AG09319 (cell line): ENCODE measurements around the gene ZNF329.

Experiments
- DNase-seq: peaks from one replicate; pipeline ENCODE4 v3.0.0-alpha.2; 2010; ENCODE audit warnings: low read depth; ENCODE audit errors: extremely low read depth
- CTCF ChIP-seq: IDR thresholded peaks from 2 replicates; pipeline ENCODE4 v1.5.1; 2011; ENCODE audit warnings: low read depth, mild to moderate bottlenecking, inconsistent platforms, low read length, moderate library complexity

The ZNF329 gene

GRCh38 chr19:58084596-58085347 lies 65.8 kb downstream of the ZNF329 start:
- no peak for DNase-seq
- no peak for TF ChIP-seq CTCF

DNA sequence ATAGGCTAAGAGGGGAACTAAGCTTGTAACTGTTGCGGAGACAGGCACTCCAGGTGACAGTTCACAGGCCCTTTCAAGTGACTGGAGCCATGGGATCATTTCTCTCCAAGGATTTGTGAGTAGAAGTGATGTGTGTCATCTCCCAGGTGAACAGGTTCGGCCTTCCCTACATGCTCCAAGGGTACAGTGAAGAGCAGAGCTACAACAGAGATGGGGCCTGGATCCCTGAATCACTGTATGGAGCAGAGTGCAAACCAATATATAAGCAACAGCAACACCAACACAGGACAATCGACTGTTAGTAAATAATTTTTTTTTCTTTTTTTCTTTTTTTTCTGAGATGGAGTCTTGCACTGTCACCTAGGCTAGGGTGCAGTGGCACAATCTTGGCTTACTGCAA lies 67.6 kb downstream of the ZNF329 start:
- DNase-seq: no peak
- no peak for TF ChIP-seq CTCF

GRCh38 chr19:58079792-58080191 lies 70.8 kb downstream of the ZNF329 start:
- no peak for DNase-seq

More at GRCh38 chr19:58079792-58080191, 70.8 kb downstream of the ZNF329 start:
- TF ChIP-seq CTCF: no peak
